Sigmoid colon (tissue), 7 donors: ENCODE results near the gene TBCK. TPM values are rescaled to one million over a fixed set of nuclear protein-coding genes. Genes with fewer than 3 reads are reported as not detected.

ENCODE experiments used
- DNase-seq: peaks from one replicate; pipeline ENCODE4 v3.0.0-alpha.2; 2019
- H3K27ac ChIP-seq, 4 donors: fragments of 200-600 bp; sonication (generic); one replicate each; pipeline ENCODE4 v1.5.1; 2016 to 2019; ENCODE audit warnings: mild to moderate bottlenecking in 1 of 4
- H3K27me3 ChIP-seq, 3 donors: fragments of 200-600 bp; sonication (generic); one replicate each; pipeline ENCODE4 v1.5.1; 2019; ENCODE audit warnings: mild to moderate bottlenecking in 1 of 3
- H3K36me3 ChIP-seq, 4 donors: fragments of 200-600 bp; sonication (generic); one replicate each; pipeline ENCODE4 v1.5.1; 2016 to 2019
- H3K4me1 ChIP-seq, 4 donors: fragments of 200-600 bp; sonication (generic); one replicate each; pipeline ENCODE4 v1.5.1; 2017 to 2019
- H3K4me3 ChIP-seq, 4 donors: fragments of 200-600 bp; sonication (generic); one replicate each; pipeline ENCODE4 v1.5.1; 2017 to 2019; ENCODE audit warnings: mild to moderate bottlenecking in 2 of 4, moderate library complexity in 1 of 4
- H3K9me3 ChIP-seq, 4 donors: fragments of 200-600 bp in 3 of 4; sonication (generic) in 3 of 4; one replicate each; pipeline versions ENCODE4 v1.5.1 to v1.6.1; 2013 to 2019
- CTCF ChIP-seq, 4 experiments: fragments of 450-650 bp in 3 of 4; fragments of 200-600 bp in 1 of 4; IDR thresholded peaks; one replicate each; pipeline ENCODE4 v1.5.1; 2016 to 2019; ENCODE audit warnings: antibody characterized with exemption in 4 of 4, mild to moderate bottlenecking in 3 of 4, moderate library complexity in 2 of 4
- EP300 ChIP-seq, 4 donors: sonication (generic); formaldehyde crosslinking; IDR thresholded peaks; one replicate each; pipeline ENCODE4 v1.6.1; 2017; ENCODE audit warnings: antibody characterized with exemption in 4 of 4
- POLR2A ChIP-seq, 2 donors: fragments of 450-650 bp; IDR thresholded peaks; one replicate each; pipeline ENCODE4 v1.6.1; 2016; ENCODE audit warnings: antibody characterized with exemption in 2 of 2, mild to moderate bottlenecking in 2 of 2, moderate library complexity in 2 of 2
- POLR2AphosphoS5 ChIP-seq, 4 donors: sonication (generic); formaldehyde crosslinking; IDR thresholded peaks; one replicate each; pipeline ENCODE4 v1.6.1; 2017; ENCODE audit warnings: antibody characterized with exemption in 4 of 4
- WGBS, 2 donors: extraction: QIAGEN DNeasy Blood & Tissue Kit; methylation state at CpG; one replicate each; pipeline ENCODE4 v1.1.7; 2013; 5-methylcytosine and 5-hydroxymethylcytosine counted together
- intact Hi-C: fragments of 100-400 bp; cut with DNase I; formaldehyde crosslinking; loops from one replicate; pipeline ENCODE4 v1.15.1; 2023
- polyA plus RNA-seq, 3 donors: library from polyadenylated mRNA; stranded (reverse); fragments of 200-250 nt; gene quantifications; one replicate each; pipeline ENCODE4 v1.2.3, GENCODE V29; 2013
- total RNA-seq, 4 donors: library from RNA; depleted of rRNA; stranded (reverse); fragments of >200 nt; gene quantifications; one replicate each; pipeline ENCODE4 v1.1.0, GENCODE V29; 2016
- donor health status: healthy with polysubstance abuse.
- donor health status: Bipolar disorder and iron deficiency.
- donor health status: healthy.

Gene TBCK
- total and polyA plus RNA-seq, 7 donors = 4.8 to 43.5 (median 26.3) TPM

GRCh38 chr4:105994841-105995501, 321.0 kb downstream of the TBCK start:
- H3K4me3 ChIP-seq = no peak overlapping the region
- peaks cover 0 to 33% (median 18%) of the 10 kb centered on the region in 4 donors for H3K4me1 ChIP-seq
- TF ChIP-seq POLR2AphosphoS5 (IDR thresholded peaks at IDR 0.05) = no peak
- TF ChIP-seq EP300 (IDR thresholded peaks at IDR 0.05) = no peak
- TF ChIP-seq POLR2A (IDR thresholded peaks at IDR 0.05) = no peak
- TF ChIP-seq CTCF (IDR thresholded peaks at IDR 0.05) = no peak
- 89 to 90% methylated on average over 5 of the region's 5 CpGs for WGBS, 2 donors
- intact Hi-C loops = no loop called here
- no peak for DNase-seq
- H3K27ac ChIP-seq = no peak overlapping the region
- H3K36me3 ChIP-seq = no peaks in the 10 kb centered on the region
- H3K9me3 ChIP-seq = no peaks in the 10 kb centered on the region
- no peaks in the 10 kb centered on the region for H3K27me3 ChIP-seq

DNA sequence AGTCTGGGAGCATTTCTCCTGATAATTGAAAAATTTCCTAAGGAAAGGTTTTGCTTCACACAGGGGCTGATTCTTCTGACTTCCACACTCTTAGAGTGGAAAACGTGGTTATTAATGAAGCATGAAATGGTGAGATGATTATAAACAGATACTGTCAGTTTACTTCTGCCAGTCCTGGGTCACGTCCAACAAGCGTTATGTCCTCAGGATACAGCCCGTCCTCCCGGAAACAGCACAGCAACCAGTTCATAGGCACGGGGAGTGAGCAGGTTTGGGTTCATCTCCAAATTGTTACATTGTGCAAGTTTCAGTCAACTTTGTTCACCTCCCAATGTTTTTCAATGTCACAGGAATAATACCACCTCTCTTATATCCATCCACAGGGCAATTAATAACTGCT, 321.9 kb downstream of the TBCK start:
- Histone ChIP-seq H3K4me3 (no peak overlapping the region), H3K36me3 (no peaks in the 10 kb centered on the region), H3K27ac (no peak overlapping the region), H3K27me3 (peaks cover 0 to 2% (median 0%) of the 10 kb centered on the region in 3 donors), H3K4me1 (peaks cover 0 to 33% (median 23%) of the 10 kb centered on the region in 4 donors), H3K9me3 (no peaks in the 10 kb centered on the region)
- no peak for DNase-seq
- intact Hi-C loops = no loop called here
- WGBS, 2 donors = 75 to 85% methylated on average over 6 of the region's 6 CpGs
- TF ChIP-seq EP300 (IDR thresholded peaks at IDR 0.05) = no peak
- TF ChIP-seq POLR2A (IDR thresholded peaks at IDR 0.05) = no peak
- TF ChIP-seq POLR2AphosphoS5 (IDR thresholded peaks at IDR 0.05) = peak in 1 of 4 donors; percentile 29

GRCh38 chr4:105992641-105993305, 323.2 kb downstream of the TBCK start:
- Histone ChIP-seq H3K4me1 (peaks cover 0 to 33% (median 23%) of the 10 kb centered on the region in 4 donors), H3K4me3 (no peak overlapping the region), H3K9me3 (no peaks in the 10 kb centered on the region), H3K27me3 (peaks cover 0 to 2% (median 0%) of the 10 kb centered on the region in 3 donors), H3K36me3 (no peaks in the 10 kb centered on the region), H3K27ac (no peak overlapping the region)
- no peak for DNase-seq
- 93 to 98% methylated on average over 2 of the region's 2 CpGs for WGBS, 2 donors
- intact Hi-C loops = no loop called here
- TF ChIP-seq EP300 (IDR thresholded peaks at IDR 0.05) (no peak), CTCF (IDR thresholded peaks at IDR 0.05) (no peak), POLR2AphosphoS5 (IDR thresholded peaks at IDR 0.05) (no peak)

DNA sequence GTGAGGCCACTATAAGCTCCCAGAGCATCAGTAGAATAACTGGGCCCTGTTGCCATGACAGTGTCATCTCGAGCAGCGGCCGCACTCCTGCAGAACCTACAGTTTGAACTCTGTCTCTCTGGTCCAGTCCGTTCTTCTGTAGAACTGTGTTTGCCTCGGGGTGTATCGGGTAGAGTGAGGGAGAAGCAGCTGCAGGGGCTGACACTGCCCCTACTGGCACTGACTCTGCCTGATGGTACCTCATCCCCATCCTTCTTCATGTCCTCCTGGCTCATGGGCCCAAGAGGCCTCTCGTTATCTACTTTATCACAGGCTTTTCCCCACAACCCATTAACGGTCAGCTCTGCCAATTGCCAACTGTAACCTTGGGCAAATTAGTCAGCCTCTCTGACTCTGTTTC, 324.3 kb downstream of the TBCK start:
- 95 to 96% methylated on average over 8 of the region's 8 CpGs for WGBS, 2 donors
- H3K36me3 ChIP-seq = no peaks in the 10 kb centered on the region
- H3K27me3 ChIP-seq = peaks cover 0 to 2% (median 0%) of the 10 kb centered on the region in 3 donors
- peaks cover 0 to 32% (median 23%) of the 10 kb centered on the region in 4 donors for H3K4me1 ChIP-seq
- H3K9me3 ChIP-seq = no peaks in the 10 kb centered on the region
- intact Hi-C loops = no loop called here
- no peak for DNase-seq
- H3K4me3 ChIP-seq = no peak overlapping the region
- H3K27ac ChIP-seq = peak overlapping the region; percentile 43 to 72 (median 70)
- no peak for TF ChIP-seq EP300 (IDR thresholded peaks at IDR 0.05)
- no peak for TF ChIP-seq POLR2AphosphoS5 (IDR thresholded peaks at IDR 0.05)
- TF ChIP-seq POLR2A (IDR thresholded peaks at IDR 0.05) = no peak
- TF ChIP-seq CTCF (IDR thresholded peaks at IDR 0.05) = no peak

Other genes starting within 250 kb of the TBCK start
- gene AIMP1, start 341 bp upstream of the TBCK start, total RNA-seq = 10 to 100 TPM; 24.4 to 36.0 (median 31.0) TPM
- gene AIMP1, start 341 bp upstream of the TBCK start, polyA plus RNA-seq = 10 to 100 TPM; 26.1 to 32.0 (median 29.4) TPM
- gene GIMD1, start 52.6 kb upstream of the TBCK start, total RNA-seq = not detected
- gene GIMD1, start 52.6 kb upstream of the TBCK start, polyA plus RNA-seq = not detected